Measurements from ENCODE around the gene MAPRE2.

DNA sequence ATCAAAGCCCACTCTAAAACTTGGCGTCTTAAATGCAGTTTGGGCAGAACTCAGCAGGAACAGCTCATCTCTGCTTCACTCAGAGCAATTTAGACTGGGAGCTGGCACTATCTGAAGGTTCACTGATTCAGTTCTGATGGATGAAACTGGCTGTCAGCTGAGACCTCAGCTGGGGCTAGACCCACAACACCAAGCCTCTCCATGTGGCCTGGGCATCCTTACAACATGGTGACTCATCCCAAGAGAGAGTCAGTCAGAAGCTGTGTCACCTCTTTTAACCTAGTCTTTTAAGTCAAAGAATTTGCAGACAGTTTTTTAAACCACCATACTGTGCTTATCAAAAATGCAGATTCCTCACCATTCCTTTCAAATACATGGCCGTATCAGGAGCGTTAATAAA is 137.0 kb downstream of the MAPRE2 start:
- TF ChIP-seq CTCF (IDR thresholded peaks at IDR 0.05): no peak
- no peak for TF ChIP-seq EP300 (IDR thresholded peaks at IDR 0.05)
- TF ChIP-seq POLR2A (IDR thresholded peaks at IDR 0.05): no peak
